Measurements from ENCODE around the gene NUP50.

NUP50 gene

DNA sequence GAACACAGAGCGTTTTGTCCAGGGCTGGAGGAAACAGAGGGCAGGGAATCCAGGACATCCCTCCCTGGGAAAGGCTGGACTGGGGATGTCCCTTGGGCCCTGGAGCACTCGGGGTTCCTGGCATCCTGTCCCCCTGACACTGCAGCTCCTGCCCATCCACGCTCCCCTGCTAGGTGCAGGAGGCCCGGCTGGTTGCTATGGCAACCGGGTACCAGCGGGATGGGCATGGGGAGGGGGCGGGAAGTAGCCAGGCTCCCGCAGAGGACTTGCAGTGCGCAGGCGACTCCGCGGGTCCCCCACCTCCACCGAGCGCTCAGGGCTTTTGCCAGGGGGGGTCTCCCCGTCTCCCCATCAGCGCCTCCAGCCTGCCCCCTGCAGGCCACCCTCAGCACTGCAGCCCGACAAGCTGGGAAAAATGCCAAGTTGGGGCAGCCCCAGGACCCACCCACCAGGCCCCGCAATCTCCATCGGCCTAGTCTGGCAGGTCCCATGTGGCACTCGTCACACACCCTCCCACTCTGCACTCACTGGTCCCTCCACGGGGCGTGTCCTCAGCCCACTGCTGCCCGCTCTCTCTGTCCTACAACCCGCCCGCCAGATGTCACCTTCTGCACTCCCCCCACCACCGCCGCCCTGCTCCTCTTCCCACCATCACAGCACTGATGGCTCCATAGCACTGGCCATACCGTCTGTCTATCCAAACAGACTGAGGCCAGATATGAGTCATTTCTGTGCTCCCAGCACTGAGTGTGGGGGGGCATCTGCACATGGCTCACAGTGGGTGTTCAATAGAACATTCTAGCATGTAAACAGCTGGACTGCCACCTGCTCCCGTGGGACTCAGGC is 45.5 kb downstream of the NUP50 start:
- DNase-seq (ENCODE audit: low read depth), result peak; percentile 44

- DNase-seq (ENCODE audit: low read depth), result no peak
Measured at GRCh38 chr22:45210174-45210573, 46.4 kb downstream of the NUP50 start.

GRCh38 chr22:45210577-45210976 is 46.9 kb downstream of the NUP50 start:
- DNase-seq (ENCODE audit: low read depth), result no peak

DNA sequence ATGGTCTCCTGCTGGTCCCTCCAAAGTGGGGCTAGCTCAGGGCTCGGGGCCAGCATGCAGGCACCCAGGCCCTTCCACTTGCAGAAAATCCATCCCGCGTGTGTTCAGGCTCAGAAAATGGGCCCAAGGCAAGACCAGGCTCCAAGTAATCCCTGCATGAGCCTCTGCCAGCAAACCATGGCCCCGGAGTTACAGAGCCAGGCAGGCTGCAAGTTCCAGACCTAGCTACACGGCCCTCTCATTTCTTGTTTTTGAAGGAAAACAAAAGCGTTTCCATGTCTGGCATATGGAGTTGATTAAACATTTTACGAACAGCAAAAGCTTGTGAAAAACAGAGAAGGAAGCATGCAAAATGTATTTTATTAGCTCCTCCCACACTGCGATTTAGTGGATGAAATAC is 47.3 kb downstream of the NUP50 start:
- DNase-seq (ENCODE audit: low read depth), result peak; percentile 84

GRCh38 chr22:45211435-45211834 is 47.7 kb downstream of the NUP50 start:
- no peak for DNase-seq (ENCODE audit: low read depth)

- DNase-seq (ENCODE audit: low read depth), result peak; percentile 35
Measured at GRCh38 chr22:45211848-45212247, 48.1 kb downstream of the NUP50 start.

DNA sequence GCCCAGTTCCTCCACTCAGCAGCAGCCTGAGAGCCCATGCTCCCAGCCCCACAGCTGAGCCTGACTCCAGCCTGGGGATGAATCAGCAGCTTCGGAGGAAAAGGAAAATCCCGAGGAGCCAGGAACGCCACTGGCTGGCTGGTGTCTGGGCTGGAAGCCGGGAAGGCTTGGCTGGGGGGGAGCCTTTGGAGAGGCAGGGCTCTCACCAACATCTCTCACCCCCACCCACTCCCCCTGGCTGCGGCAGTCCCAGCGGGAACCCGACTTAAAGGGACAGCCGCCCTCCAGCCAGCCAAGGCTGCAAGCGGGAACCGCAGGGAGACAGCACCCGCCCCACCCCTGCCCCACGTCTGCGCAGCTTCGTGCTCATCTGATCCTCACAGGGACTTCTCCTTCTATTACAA is 48.6 kb downstream of the NUP50 start:
- peak; percentile 80 for DNase-seq (ENCODE audit: low read depth)

DNA sequence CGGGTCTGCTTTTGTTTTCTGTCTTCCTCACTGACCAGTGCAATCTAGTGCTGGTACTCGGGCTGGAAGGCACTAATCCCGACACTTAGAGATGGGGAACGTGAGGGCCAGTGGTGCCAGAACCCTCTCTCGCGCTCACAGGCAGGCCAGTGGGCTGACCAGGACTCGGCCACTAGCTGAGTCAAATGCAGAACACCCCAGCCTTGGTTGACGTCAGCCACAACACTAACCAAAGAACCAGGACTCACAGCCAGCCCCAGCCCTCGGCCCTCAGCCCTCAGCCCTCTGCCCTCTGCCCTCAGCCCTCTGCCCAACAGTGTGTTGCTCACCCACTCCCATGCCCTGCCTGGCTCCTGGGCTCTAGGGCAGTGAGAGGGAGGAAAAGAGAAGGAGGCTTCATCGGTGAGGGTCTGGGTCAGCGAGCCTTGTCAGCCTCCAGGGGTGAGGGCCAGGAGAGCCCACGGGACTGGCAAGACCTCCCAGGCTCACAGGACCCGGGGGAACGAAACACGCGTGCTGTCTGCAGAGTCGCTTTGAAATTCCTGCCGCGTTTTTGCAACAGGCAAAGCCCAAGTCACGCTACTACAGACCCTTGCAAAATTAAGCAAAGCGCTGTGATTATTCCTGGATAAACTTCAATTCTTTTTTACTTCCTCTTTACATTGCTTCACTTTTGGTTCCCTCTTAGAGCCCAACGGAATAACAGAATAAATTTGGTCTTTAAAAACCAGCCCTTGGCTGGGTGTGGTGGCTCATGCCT is 49.4 kb downstream of the NUP50 start:
- no peak for DNase-seq (ENCODE audit: low read depth)

GRCh38 chr22:45216133-45217003 is 52.6 kb downstream of the NUP50 start:
- no peak for DNase-seq (ENCODE audit: low read depth)

- DNase-seq (ENCODE audit: low read depth), result no peak
Measured at GRCh38 chr22:45217345-45217744, 53.6 kb downstream of the NUP50 start.

GRCh38 chr22:45217806-45218205 is 54.1 kb downstream of the NUP50 start:
- no peak for DNase-seq (ENCODE audit: low read depth)

DNA sequence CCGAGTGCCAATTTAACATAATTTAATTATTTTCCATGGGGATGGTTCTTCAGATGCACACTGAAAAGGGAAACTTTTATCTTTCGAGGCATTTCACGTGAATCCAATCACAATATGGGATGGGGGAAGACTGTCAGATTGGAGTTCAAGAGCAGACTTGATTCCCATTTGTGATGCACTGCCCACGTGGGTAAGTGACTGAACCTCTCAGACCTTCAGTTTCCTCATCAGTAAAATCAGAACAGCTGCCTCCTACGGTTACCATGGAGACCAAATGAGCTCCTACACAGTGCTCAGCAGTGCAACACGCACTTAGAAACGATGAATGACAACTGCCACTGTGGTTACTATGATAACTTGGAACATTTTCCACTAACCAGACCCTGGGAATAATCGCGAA is 55.3 kb downstream of the NUP50 start:
- no peak for DNase-seq (ENCODE audit: low read depth)

- no peak for DNase-seq (ENCODE audit: low read depth)
Measured at GRCh38 chr22:45221201-45221600, 57.5 kb downstream of the NUP50 start.

- no peak for DNase-seq (ENCODE audit: low read depth)
Measured at GRCh38 chr22:45223304-45224117, 59.8 kb downstream of the NUP50 start.

- DNase-seq (ENCODE audit: low read depth), result no peak
Measured at GRCh38 chr22:45224331-45224730, 60.6 kb downstream of the NUP50 start.

GRCh38 chr22:45224988-45225731 is 61.4 kb downstream of the NUP50 start:
- DNase-seq (ENCODE audit: low read depth), result no peak

DNA sequence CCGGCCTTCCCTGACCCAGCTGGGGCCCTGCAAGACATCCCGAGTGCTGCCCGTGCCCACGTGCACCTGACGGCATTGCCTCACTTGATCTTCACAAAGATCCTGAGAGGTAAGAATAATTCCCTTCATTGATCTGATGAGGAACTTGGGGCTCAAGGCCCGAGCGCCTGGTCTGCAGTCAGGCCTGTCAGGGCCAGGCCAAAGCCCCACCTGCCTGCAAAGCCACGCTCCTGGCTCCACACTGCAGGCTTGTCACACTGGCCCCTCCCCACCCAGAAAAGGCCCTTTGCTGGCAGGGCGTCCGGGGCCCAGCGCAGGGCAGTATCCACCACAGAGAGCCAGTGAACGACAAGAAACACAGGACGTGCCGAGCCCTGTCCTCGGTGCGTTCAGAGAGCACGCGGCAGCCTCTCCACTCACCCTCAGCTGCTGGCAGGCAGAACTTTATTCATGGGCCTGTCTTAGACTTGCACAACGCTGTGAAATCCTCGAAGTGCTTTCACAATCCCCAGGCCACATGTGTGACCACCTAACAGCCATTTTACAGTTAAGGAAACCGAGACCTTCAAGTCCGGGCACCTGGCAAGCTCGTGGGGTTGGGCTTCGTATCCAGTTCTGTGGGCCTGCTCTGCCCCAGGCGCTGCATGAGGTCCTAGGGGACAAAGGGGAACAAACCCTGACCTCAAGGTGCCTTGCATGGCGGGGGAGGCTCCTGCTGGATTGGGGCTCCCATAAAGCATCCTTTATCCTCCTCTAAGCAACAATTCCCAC is 62.2 kb downstream of the NUP50 start:
- no peak for DNase-seq (ENCODE audit: low read depth)

- no peak for DNase-seq (ENCODE audit: low read depth)
Measured at GRCh38 chr22:45226503-45227186, 62.9 kb downstream of the NUP50 start.

- no peak for DNase-seq (ENCODE audit: low read depth)
Measured at GRCh38 chr22:45227645-45228400, 64.1 kb downstream of the NUP50 start.

Data from GM04503 (cell line).